ENCODE data around the gene ZNHIT6. TPM values are rescaled to one million over a fixed set of nuclear protein-coding genes. Genes with fewer than 3 reads are reported as not detected.

ZNHIT6 gene
- total and polyA plus RNA-seq, 10 of the 15 experiments (the other 5 are each of a cell fraction or from before 2014, with no cell fraction given) = 12.8 to 32.0 (median 18.8) TPM

DNA sequence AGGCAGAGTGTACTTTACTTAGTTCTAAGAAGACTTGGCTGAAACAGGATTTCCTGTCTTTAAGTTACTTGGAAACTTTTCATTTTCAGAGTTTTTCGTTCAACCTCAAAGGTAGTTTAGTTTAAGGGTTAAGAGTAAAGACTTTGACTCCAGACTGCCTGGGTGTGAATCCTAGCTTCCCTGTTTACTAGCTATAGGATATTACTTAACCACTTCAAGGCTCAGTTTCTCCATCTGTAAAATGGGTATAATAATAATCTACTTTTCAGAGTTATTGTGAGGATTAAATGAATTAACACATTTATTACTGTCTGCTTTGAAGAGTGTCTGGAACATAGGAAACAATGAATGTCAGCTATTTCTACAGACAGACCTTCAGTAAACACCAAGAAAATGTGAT lies 30.0 kb downstream of the ZNHIT6 start:
- POLR2A ChIA-PET = no interaction called here
- in situ Hi-C loops (cut with MboI) (no loop called here), intact Hi-C loops (cut with micrococcal nuclease; ENCODE audit: unreplicated experiment) (no loop called here)
- Histone ChIP-seq H3K9ac (ENCODE audit: control insufficient read depth, insufficient read depth, low read length) (no peak overlapping the region), H4K20me1 (ENCODE audit: control insufficient read depth, insufficient read depth) (no peaks in the 10 kb centered on the region), H2AFZ (ENCODE audit: control insufficient read depth, low read depth, low read length) (no peak overlapping the region), H3K27me3 (replicated peaks in 1 of 2; ENCODE audit: control insufficient read depth in 2 of 2, insufficient read depth in 2 of 2, low read length in 1 of 2) (no peaks in the 10 kb centered on the region), H3K36me3 (ENCODE audit: control insufficient read depth in 2 of 2, insufficient read depth in 2 of 2, low read length in 1 of 2) (peaks cover 1 to 20% of the 10 kb centered on the region in 2 experiments; a peak in 3 of 4 replicates), H3K27ac (ENCODE audit: control insufficient read depth, insufficient read depth) (no peak overlapping the region), H3K4me2 (ENCODE audit: control insufficient read depth, insufficient read depth) (no peak overlapping the region), H3K4me1 (ENCODE audit: control insufficient read depth, insufficient read depth, low read length) (no peaks in the 10 kb centered on the region), H3K4me3 (no peak overlapping the region), H3K9me3 (replicated peaks; ENCODE audit: control insufficient read depth, insufficient read depth, low read length) (no peaks in the 10 kb centered on the region), H3K79me2 (ENCODE audit: control insufficient read depth, insufficient read depth, low read length) (no peaks in the 10 kb centered on the region)
- SMC1A ChIA-PET (ENCODE audit: uncharacterized antibody, unreplicated experiment) = interaction anchor here (1.1 to 1.2 kb wide), 2 partner anchors 15 to 53 kb away, joined by 3 read pairs; no protein-coding TSS in a partner anchor
- FAIRE-seq = no peak
- TF ChIP-seq YY1 (IDR thresholded peaks at IDR 0.05; ENCODE audit: low read depth, low read length) (no peak), BCL11A (IDR thresholded peaks at IDR 0.05; ENCODE audit: low read depth, low read length) (no peak), ZNF622 (IDR thresholded peaks at IDR 0.05) (no peak), SMC3 (IDR thresholded peaks at IDR 0.05; ENCODE audit: borderline replicate concordance, low read length) (no peak), EED (IDR thresholded peaks at IDR 0.05; ENCODE audit: low read depth) (no peak), EP300 (IDR thresholded peaks at IDR 0.05; ENCODE audit: borderline replicate concordance in 1 of 2, control insufficient read depth in 1 of 2, low read depth in 2 of 2, low read length in 2 of 2) (no peak), MYC (IDR thresholded peaks at IDR 0.05; ENCODE audit: insufficient read depth, insufficient read length, insufficient replicate concordance, low read length, severe bottlenecking) (no peak)
- no peak for DNase-seq (ENCODE audit: low read depth, low spot score)
- CTCF ChIA-PET = interaction anchor here (1.5 kb wide), 1 partner anchor 17 kb away, joined by 5 read pairs; no protein-coding TSS in a partner anchor
- RAD21 ChIA-PET (ENCODE audit: unreplicated experiment) = no interaction called here
- WGBS (ENCODE audit: insufficient coverage, insufficient replicate concordance, low lambda C conversion rate, missing lambda C conversion rate) = 85% methylated on average over 1 of the region's 1 CpG
- ATAC-seq = no peak
- BruUV-seq (replicated peaks) = no TSS peak

DNA sequence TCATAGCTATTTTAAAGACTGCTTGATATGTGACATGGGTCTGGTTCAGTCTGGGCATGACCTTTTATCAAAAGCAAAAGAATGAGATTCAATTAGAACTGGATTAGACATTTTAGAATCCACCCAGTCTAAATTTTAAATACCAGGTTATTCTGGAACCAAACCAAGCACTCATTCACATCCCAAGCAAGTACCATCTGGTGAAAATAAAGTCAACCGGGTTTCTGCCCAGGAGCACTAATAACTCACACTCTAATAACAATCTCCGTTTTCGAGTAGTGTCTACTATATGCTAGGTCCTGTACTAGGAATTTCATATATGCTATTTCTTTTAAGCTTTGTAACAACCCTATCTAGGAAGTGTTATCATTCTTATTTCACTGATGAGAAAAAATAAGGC lies 30.6 kb downstream of the ZNHIT6 start:
- no peak overlapping the region for H3K4me3 ChIP-seq
- no peaks in the 10 kb centered on the region for H3K9me3 ChIP-seq (replicated peaks; ENCODE audit: control insufficient read depth, insufficient read depth, low read length)
- no peak overlapping the region for H3K4me2 ChIP-seq (ENCODE audit: control insufficient read depth, insufficient read depth)
- H3K27ac ChIP-seq (ENCODE audit: control insufficient read depth, insufficient read depth) = no peak overlapping the region
- WGBS (ENCODE audit: insufficient coverage, insufficient replicate concordance, low lambda C conversion rate, missing lambda C conversion rate) = 99% methylated on average over 3 of the region's 3 CpGs
- no TSS peak for BruUV-seq (replicated peaks)
- intact Hi-C loops (cut with micrococcal nuclease; ENCODE audit: unreplicated experiment) (no loop called here), in situ Hi-C loops (cut with MboI) (no loop called here)
- ChIA-PET CTCF (interaction anchor here (1.2 to 1.5 kb wide), 2 partner anchors 18 to 30 kb away, joined by 3 to 5 read pairs; partner anchors contain the start of gene ZNHIT6), POLR2A (no interaction called here), RAD21 (ENCODE audit: unreplicated experiment) (no interaction called here), SMC1A (ENCODE audit: uncharacterized antibody, unreplicated experiment) (interaction anchor here (1.1 to 1.2 kb wide), 3 partner anchors 10 to 54 kb away, joined by 3 read pairs; partner anchors contain the start of gene ZNHIT6)
- no peak overlapping the region for H3K9ac ChIP-seq (ENCODE audit: control insufficient read depth, insufficient read depth, low read length)
- H3K27me3 ChIP-seq (replicated peaks in 1 of 2; ENCODE audit: control insufficient read depth in 2 of 2, insufficient read depth in 2 of 2, low read length in 1 of 2) = no peaks in the 10 kb centered on the region
- no peak overlapping the region for H2AFZ ChIP-seq (ENCODE audit: control insufficient read depth, low read depth, low read length)
- FAIRE-seq (no peak), DNase-seq (ENCODE audit: low read depth, low spot score) (no peak), ATAC-seq (no peak)
- no peaks in the 10 kb centered on the region for H3K79me2 ChIP-seq (ENCODE audit: control insufficient read depth, insufficient read depth, low read length)
- H3K4me1 ChIP-seq (ENCODE audit: control insufficient read depth, insufficient read depth, low read length) = no peaks in the 10 kb centered on the region
- peaks cover 1 to 19% of the 10 kb centered on the region in 2 experiments for H3K36me3 ChIP-seq (ENCODE audit: control insufficient read depth in 2 of 2, insufficient read depth in 2 of 2, low read length in 1 of 2)
- no peaks in the 10 kb centered on the region for H4K20me1 ChIP-seq (ENCODE audit: control insufficient read depth, insufficient read depth)
- no peak for TF ChIP-seq MXI1 (IDR thresholded peaks at IDR 0.05; ENCODE audit: low read depth, low read length)
- TF ChIP-seq, protein P1, sequence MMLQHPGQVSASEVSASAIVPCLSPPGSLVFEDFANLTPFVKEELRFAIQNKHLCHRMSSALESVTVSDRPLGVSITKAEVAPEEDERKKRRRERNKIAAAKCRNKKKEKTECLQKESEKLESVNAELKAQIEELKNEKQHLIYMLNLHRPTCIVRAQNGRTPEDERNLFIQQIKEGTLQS (IDR thresholded peaks at IDR 0.05; ENCODE audit: borderline replicate concordance, extremely low read depth, low read depth, low read length) = no peak
- no peak for TF ChIP-seq NR2C2 (IDR thresholded peaks at IDR 0.05; ENCODE audit: borderline replicate concordance, control insufficient read depth, insufficient read length, low read depth)
- no peak for TF ChIP-seq MYB (IDR thresholded peaks at IDR 0.05; ENCODE audit: borderline replicate concordance, low read depth, low read length)
- TF ChIP-seq, protein P2, sequence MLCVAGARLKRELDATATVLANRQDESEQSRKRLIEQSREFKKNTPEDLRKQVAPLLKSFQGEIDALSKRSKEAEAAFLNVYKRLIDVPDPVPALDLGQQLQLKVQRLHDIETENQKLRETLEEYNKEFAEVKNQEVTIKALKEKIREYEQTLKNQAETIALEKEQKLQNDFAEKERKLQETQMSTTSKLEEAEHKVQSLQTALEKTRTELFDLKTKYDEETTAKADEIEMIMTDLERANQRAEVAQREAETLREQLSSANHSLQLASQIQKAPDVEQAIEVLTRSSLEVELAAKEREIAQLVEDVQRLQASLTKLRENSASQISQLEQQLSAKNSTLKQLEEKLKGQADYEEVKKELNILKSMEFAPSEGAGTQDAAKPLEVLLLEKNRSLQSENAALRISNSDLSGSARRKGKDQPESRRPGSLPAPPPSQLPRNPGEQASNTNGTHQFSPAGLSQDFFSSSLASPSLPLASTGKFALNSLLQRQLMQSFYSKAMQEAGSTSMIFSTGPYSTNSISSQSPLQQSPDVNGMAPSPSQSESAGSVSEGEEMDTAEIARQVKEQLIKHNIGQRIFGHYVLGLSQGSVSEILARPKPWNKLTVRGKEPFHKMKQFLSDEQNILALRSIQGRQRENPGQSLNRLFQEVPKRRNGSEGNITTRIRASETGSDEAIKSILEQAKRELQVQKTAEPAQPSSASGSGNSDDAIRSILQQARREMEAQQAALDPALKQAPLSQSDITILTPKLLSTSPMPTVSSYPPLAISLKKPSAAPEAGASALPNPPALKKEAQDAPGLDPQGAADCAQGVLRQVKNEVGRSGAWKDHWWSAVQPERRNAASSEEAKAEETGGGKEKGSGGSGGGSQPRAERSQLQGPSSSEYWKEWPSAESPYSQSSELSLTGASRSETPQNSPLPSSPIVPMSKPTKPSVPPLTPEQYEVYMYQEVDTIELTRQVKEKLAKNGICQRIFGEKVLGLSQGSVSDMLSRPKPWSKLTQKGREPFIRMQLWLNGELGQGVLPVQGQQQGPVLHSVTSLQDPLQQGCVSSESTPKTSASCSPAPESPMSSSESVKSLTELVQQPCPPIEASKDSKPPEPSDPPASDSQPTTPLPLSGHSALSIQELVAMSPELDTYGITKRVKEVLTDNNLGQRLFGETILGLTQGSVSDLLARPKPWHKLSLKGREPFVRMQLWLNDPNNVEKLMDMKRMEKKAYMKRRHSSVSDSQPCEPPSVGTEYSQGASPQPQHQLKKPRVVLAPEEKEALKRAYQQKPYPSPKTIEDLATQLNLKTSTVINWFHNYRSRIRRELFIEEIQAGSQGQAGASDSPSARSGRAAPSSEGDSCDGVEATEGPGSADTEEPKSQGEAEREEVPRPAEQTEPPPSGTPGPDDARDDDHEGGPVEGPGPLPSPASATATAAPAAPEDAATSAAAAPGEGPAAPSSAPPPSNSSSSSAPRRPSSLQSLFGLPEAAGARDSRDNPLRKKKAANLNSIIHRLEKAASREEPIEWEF (IDR thresholded peaks at IDR 0.05; ENCODE audit: insufficient replicate concordance, low read depth, low read length) = no peak

Measured in GM12878 (cell line).